Islet of Langerhans (tissue), 1 donor: Measurements from ENCODE around the gene PTPN14.
"Not testable (repeated sequence)": the region's sequence is repeated elsewhere in the genome, so short reads cannot be mapped to it uniquely, and the experiment has no call there.

Experiments used
- FAIRE-seq: peaks from one replicate; lab custom pipeline; 2011; peaks lifted over from hg19 to GRCh38; lab: Jason Lieb, UNC

PTPN14 gene

GRCh38 chr1:214551436-214552173 lies at the start of gene PTPN14:
PTPN14 (minus strand) TSS chr1:214551602; CDS start chr1:214464803, 86,799 bp downstream.
- FAIRE-seq = no peak

- FAIRE-seq = no peak
Measured at GRCh38 chr1:214593158-214593557, 41.8 kb upstream of the PTPN14 start.

GRCh38 chr1:214591918-214592317 lies 40.5 kb upstream of the PTPN14 start:
- FAIRE-seq = not testable (repeated sequence)

- no peak for FAIRE-seq
Measured at GRCh38 chr1:214590696-214591095, 39.3 kb upstream of the PTPN14 start.

- no peak for FAIRE-seq
Measured at GRCh38 chr1:214588963-214589597, 37.7 kb upstream of the PTPN14 start.

- FAIRE-seq = no peak
Measured at GRCh38 chr1:214587165-214587564, 35.8 kb upstream of the PTPN14 start.

GRCh38 chr1:214586621-214587020 lies 35.2 kb upstream of the PTPN14 start:
- no peak for FAIRE-seq

- no peak for FAIRE-seq
Measured at GRCh38 chr1:214584805-214585766, 33.7 kb upstream of the PTPN14 start.

GRCh38 chr1:214583824-214584554 lies 32.6 kb upstream of the PTPN14 start:
- no peak for FAIRE-seq

GRCh38 chr1:214583113-214583512 lies 31.7 kb upstream of the PTPN14 start:
- FAIRE-seq = no peak

- FAIRE-seq = no peak
Measured at GRCh38 chr1:214582289-214582891, 31.0 kb upstream of the PTPN14 start.

GRCh38 chr1:214581785-214582184 lies 30.4 kb upstream of the PTPN14 start:
- no peak for FAIRE-seq

GRCh38 chr1:214579183-214579582 lies 27.8 kb upstream of the PTPN14 start:
- no peak for FAIRE-seq

GRCh38 chr1:214576120-214576519 lies 24.7 kb upstream of the PTPN14 start:
- FAIRE-seq = not testable (repeated sequence)

GRCh38 chr1:214574598-214575411 lies 23.4 kb upstream of the PTPN14 start:
- FAIRE-seq = no peak

GRCh38 chr1:214573386-214574318 lies 22.2 kb upstream of the PTPN14 start:
- FAIRE-seq = no peak

- FAIRE-seq = no peak
Measured at GRCh38 chr1:214571281-214571680, 19.9 kb upstream of the PTPN14 start.

- no peak for FAIRE-seq
Measured at GRCh38 chr1:214570442-214570841, 19.0 kb upstream of the PTPN14 start.

- FAIRE-seq = no peak
Measured at GRCh38 chr1:214569357-214570004, 18.1 kb upstream of the PTPN14 start.
